Mesendoderm (in vitro differentiated cells): ENCODE data around the gene SCCPDH.
"Not testable (repeated sequence)": the region's sequence is repeated elsewhere in the genome, so short reads cannot be mapped to it uniquely, and the experiment has no call there.

ENCODE experiments used
- DNase-seq: peaks from one replicate; pipeline ENCODE4 v3.0.0; 2013
- H2AK5ac ChIP-seq: 2 replicates; pipeline ENCODE4 v1.6.1; 2013; ENCODE audit warnings: low read length, inconsistent platforms
- H2BK120ac ChIP-seq: 2 replicates; pipeline ENCODE4 v1.6.1; 2013; ENCODE audit warnings: low read depth, mild to moderate bottlenecking, low read length, moderate library complexity, mixed read lengths
- H2BK15ac ChIP-seq: replicated peaks from 2 replicates; pipeline ENCODE4 v1.6.1; 2013; ENCODE audit warnings: low read depth, mild to moderate bottlenecking, moderate library complexity
- H2BK5ac ChIP-seq: 2 replicates; pipeline ENCODE4 v1.6.1; 2013; ENCODE audit warnings: low read length, inconsistent platforms
- H3K18ac ChIP-seq: 2 replicates; pipeline ENCODE4 v1.6.1; 2013; ENCODE audit warnings: mild to moderate bottlenecking, low read length, mixed read lengths
- H3K23ac ChIP-seq: one replicate; pipeline ENCODE4 v1.6.1; 2013; ENCODE audit warnings: low read length
- H3K27ac ChIP-seq: 2 replicates; pipeline ENCODE4 v1.5.1; 2013; ENCODE audit warnings: low read depth, mild to moderate bottlenecking, inconsistent platforms, low read length, moderate library complexity
- H3K27me3 ChIP-seq: 2 replicates; pipeline ENCODE4 v1.6.1; 2013; ENCODE audit warnings: low read length, control low read depth, mild to moderate bottlenecking, inconsistent platforms; ENCODE audit not compliant: insufficient read depth, poor library complexity
- H3K36me3 ChIP-seq: 2 replicates; pipeline ENCODE4 v1.6.1; 2013; ENCODE audit warnings: low read length, inconsistent platforms; ENCODE audit not compliant: control insufficient read depth, insufficient read depth
- H3K4ac ChIP-seq: one replicate; pipeline ENCODE4 v1.6.1; 2013; ENCODE audit warnings: low read depth, mild to moderate bottlenecking, low read length, moderate library complexity
- H3K4me1 ChIP-seq: 2 replicates; pipeline ENCODE4 v1.6.1; 2013; ENCODE audit warnings: low read depth, low read length, inconsistent platforms; ENCODE audit not compliant: control insufficient read depth
- H3K4me2 ChIP-seq: 2 replicates; pipeline ENCODE4 v1.6.1; 2013; ENCODE audit warnings: low read length
- H3K4me3 ChIP-seq: 2 replicates; pipeline ENCODE4 v1.5.1; 2013; ENCODE audit warnings: mild to moderate bottlenecking, low read length
- H3K56ac ChIP-seq: one replicate; pipeline ENCODE4 v1.6.1; 2013; ENCODE audit warnings: low read length
- H3K79me1 ChIP-seq: 2 replicates; pipeline ENCODE4 v1.6.1; 2013; ENCODE audit warnings: low read length, inconsistent platforms
- H3K79me2 ChIP-seq: 2 replicates; pipeline ENCODE4 v1.6.1; 2013; ENCODE audit warnings: mild to moderate bottlenecking, low read length; ENCODE audit not compliant: control insufficient read depth, insufficient read depth
- H3K9ac ChIP-seq: 2 replicates; pipeline ENCODE4 v1.6.1; 2013; ENCODE audit warnings: low read length, inconsistent platforms
- H4K5ac ChIP-seq: one replicate; pipeline ENCODE4 v1.6.1; 2013; ENCODE audit warnings: low read length
- H4K8ac ChIP-seq: one replicate; pipeline ENCODE4 v1.6.1; 2013; ENCODE audit warnings: low read depth, mild to moderate bottlenecking, control low read depth, low read length, moderate library complexity
- WGBS: extraction: QIAGEN DNeasy Blood & Tissue Kit; methylation state at CpG from one replicate; pipeline ENCODE4 v1.1.7; 2013; ENCODE audit warnings: low lambda C conversion rate, missing lambda C conversion rate; ENCODE audit not compliant: insufficient coverage; ENCODE audit errors: extremely low coverage; 5-methylcytosine and 5-hydroxymethylcytosine counted together

SCCPDH gene

DNA sequence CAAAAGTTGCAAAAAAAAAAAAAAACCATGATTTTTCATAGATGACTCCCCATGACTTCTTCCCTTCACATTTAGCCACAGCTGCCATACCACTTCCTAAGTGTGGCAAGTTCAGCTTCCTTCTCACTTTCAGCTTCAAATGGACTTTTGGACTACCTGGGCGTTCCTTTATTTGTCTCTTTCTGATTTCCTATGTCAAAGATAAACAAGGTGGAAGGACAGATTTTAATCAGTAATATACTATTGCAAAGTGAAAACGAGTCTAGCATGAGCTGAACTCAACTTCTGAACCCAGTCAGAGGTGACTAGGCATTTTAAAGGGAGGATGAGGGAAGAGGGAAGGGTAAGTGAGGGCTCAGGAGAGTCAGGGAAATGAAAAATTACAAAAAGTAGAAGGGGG, 14.4 kb upstream of the SCCPDH start:
- H2BK15ac ChIP-seq, result no peak overlapping the region
- H3K36me3 ChIP-seq, result no peaks in the 10 kb centered on the region
- no CpG with 5 or more reads among the region's 2 CpGs for WGBS
- no peak overlapping the region for H4K8ac ChIP-seq
- no peaks in the 10 kb centered on the region for H3K4me1 ChIP-seq
- no peak overlapping the region for H2AK5ac ChIP-seq
- H3K4me2 ChIP-seq, result no peak overlapping the region
- no peak overlapping the region for H3K4me3 ChIP-seq
- no peak overlapping the region for H3K23ac ChIP-seq
- no peak overlapping the region for H3K56ac ChIP-seq
- H3K79me2 ChIP-seq, result no peaks in the 10 kb centered on the region
- no peak overlapping the region for H2BK120ac ChIP-seq
- DNase-seq, result no peak
- no peak overlapping the region for H3K27ac ChIP-seq
- H3K79me1 ChIP-seq, result no peaks in the 10 kb centered on the region
- H3K18ac ChIP-seq, result no peak overlapping the region
- no peak overlapping the region for H4K5ac ChIP-seq
- H3K27me3 ChIP-seq, result no peaks in the 10 kb centered on the region
- H3K4ac ChIP-seq, result no peak overlapping the region
- H3K9ac ChIP-seq, result no peak overlapping the region
- no peak overlapping the region for H2BK5ac ChIP-seq

DNA sequence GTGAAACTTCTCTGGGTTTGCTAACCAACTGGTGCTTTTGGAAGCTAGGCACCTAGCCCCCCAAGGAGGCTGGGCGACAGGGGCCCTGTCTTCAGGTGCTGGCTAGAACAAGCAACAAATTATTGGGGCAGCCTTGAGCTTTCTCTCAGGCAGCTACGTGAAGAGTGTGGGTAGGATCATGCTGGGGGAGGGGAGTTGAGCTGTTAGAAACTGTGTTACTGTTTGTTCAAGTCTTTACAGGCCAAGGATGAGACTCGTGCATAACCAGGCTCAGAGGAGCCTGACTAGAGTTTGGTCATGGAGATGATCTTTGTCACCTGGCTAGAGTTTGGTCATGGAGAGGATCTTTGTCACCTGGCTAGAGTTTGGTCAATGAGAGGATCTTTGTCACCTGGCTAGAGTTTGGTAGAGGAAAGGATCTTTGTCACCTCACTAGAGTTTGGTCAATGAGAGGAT, 12.6 kb upstream of the SCCPDH start:
- no peak overlapping the region for H3K23ac ChIP-seq
- no peak overlapping the region for H3K4ac ChIP-seq
- no peak overlapping the region for H3K4me3 ChIP-seq
- no peak for DNase-seq
- no peak overlapping the region for H3K18ac ChIP-seq
- no peak overlapping the region for H2BK120ac ChIP-seq
- H3K9ac ChIP-seq, result no peak overlapping the region
- H3K4me1 ChIP-seq, result no peaks in the 10 kb centered on the region
- no peaks in the 10 kb centered on the region for H3K36me3 ChIP-seq
- H3K79me2 ChIP-seq, result no peaks in the 10 kb centered on the region
- H3K4me2 ChIP-seq, result no peak overlapping the region
- no peak overlapping the region for H3K27ac ChIP-seq
- no peak overlapping the region for H2AK5ac ChIP-seq
- no CpG with 5 or more reads among the region's 3 CpGs for WGBS
- H3K56ac ChIP-seq, result no peak overlapping the region
- no peaks in the 10 kb centered on the region for H3K79me1 ChIP-seq
- no peak overlapping the region for H4K8ac ChIP-seq
- H3K27me3 ChIP-seq, result no peaks in the 10 kb centered on the region
- no peak overlapping the region for H2BK5ac ChIP-seq
- H2BK15ac ChIP-seq, result no peak overlapping the region
- no peak overlapping the region for H4K5ac ChIP-seq

DNA sequence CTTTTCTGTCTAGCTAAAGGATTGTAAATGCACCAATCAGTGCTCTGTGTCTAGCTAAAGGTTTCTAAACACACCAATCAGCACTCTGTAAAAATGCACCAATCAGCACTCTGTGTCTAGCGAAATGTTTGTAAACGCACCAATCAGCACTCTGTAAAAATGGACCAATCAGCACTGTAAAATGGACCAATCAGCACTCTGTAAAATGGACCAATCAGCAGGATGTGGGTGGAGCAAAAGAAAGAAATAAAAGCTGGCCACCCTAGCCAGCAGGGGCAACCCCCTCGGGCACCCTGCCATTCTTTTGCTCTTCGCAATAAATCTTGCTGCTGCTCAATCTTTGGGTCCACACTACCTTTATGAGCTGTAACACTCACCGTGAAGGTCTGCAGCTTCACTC, 11.8 kb upstream of the SCCPDH start:
- not testable (repeated sequence) for H3K27ac ChIP-seq, H3K79me1 ChIP-seq
- whole genome bisulfite sequencing, result no CpG with 5 or more reads among the region's 5 CpGs

DNA sequence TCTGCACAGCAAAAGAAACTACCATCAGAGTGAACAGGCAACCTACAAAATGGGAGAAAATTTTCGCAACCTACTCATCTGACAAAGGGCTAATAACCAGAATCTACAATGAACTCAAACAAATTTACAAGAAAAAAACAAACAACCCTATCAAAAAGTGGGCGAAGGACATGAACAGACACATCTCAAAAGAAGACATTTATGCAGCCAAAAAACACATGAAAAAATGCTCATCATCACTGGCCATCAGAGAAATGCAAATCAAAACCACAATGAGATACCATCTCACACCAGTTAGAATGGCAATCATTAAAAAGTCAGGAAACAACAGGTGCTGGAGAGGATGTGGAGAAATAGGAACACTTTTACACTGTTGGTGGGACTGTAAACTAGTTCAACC, 4.8 kb upstream of the SCCPDH start:
- WGBS, result no CpG with 5 or more reads among the region's 2 CpGs
- H2BK5ac ChIP-seq, H3K4me1 ChIP-seq, H3K4me3 ChIP-seq, H2BK120ac ChIP-seq, H3K9ac ChIP-seq, H3K4ac ChIP-seq, H3K18ac ChIP-seq, H4K5ac ChIP-seq, H3K36me3 ChIP-seq, H3K56ac ChIP-seq, H3K27ac ChIP-seq, H3K27me3 ChIP-seq, H2BK15ac ChIP-seq, H3K4me2 ChIP-seq, H4K8ac ChIP-seq, H2AK5ac ChIP-seq, H3K79me1 ChIP-seq, DNase-seq, H3K79me2 ChIP-seq, H3K23ac ChIP-seq: not testable (repeated sequence)

More for the DNA sequence above, 11.8 kb upstream of the SCCPDH start:
- H4K5ac ChIP-seq, H2BK120ac ChIP-seq, H4K8ac ChIP-seq, H3K56ac ChIP-seq, H3K23ac ChIP-seq, H3K4me3 ChIP-seq, H3K9ac ChIP-seq, H3K36me3 ChIP-seq, DNase-seq, H3K4me1 ChIP-seq, H2AK5ac ChIP-seq, H3K27me3 ChIP-seq, H3K4me2 ChIP-seq, H2BK15ac ChIP-seq, H3K4ac ChIP-seq, H2BK5ac ChIP-seq, H3K79me2 ChIP-seq, H3K18ac ChIP-seq: not testable (repeated sequence)

DNA sequence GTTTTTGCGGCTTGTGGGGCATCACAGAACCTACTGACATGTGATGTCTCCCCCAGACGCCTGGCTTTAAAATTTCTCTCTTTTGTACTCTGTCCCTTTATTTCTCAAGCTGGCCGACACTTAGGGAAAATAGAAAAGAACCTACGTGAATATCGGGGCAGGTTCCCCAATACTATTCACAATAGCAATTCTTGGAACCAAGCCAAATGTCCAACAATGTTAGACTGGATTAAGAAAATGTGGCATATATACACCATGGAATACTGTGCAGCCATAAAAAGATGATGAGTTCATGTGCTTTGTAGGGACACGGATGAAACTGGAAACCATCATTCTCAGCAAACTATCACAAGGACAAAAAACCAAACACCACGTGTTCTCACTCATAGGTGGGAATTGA, 3.4 kb upstream of the SCCPDH start:
- H3K4me2 ChIP-seq, DNase-seq, H3K27me3 ChIP-seq, H2BK5ac ChIP-seq, H3K9ac ChIP-seq, H4K5ac ChIP-seq, H3K36me3 ChIP-seq, H3K23ac ChIP-seq, H3K79me1 ChIP-seq, H3K79me2 ChIP-seq, H2BK15ac ChIP-seq, H4K8ac ChIP-seq, H2AK5ac ChIP-seq, H3K4ac ChIP-seq, H3K56ac ChIP-seq, H3K4me3 ChIP-seq, H3K27ac ChIP-seq, H3K18ac ChIP-seq, H2BK120ac ChIP-seq, H3K4me1 ChIP-seq: not testable (repeated sequence)
- no CpG with 5 or more reads among the region's 7 CpGs for WGBS

DNA sequence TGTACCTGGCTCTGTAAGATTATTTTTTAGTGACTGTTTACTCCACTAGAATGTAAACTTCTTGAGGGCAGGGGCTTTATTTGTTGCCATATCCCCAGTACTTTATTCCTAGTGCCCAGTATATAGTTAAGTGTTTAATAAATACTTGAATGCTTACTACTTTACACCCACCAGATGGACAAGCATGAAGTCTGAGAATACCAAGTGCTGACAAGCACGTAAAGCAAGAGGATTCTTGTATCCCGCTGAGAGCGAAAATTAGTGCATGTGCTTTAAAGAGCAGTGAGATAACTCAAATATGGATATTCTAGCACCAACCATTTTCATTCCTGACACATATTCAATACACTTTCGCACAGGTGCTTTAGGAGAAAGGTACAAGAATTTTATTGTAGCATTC, 1.5 kb upstream of the SCCPDH start:
- Histone ChIP-seq H3K27me3 (no peaks in the 10 kb centered on the region), H4K5ac (no peak overlapping the region), H2AK5ac (no peak overlapping the region), H3K56ac (no peak overlapping the region), H2BK5ac (no peak overlapping the region), H4K8ac (no peak overlapping the region), H3K4me2 (no peak overlapping the region), H3K36me3 (no peaks in the 10 kb centered on the region), H3K23ac (no peak overlapping the region), H3K79me1 (no peaks in the 10 kb centered on the region), H3K18ac (no peak overlapping the region), H2BK120ac (no peak overlapping the region), H3K27ac (no peak overlapping the region), H3K4me3 (no peak overlapping the region), H3K4me1 (no peaks in the 10 kb centered on the region), H2BK15ac (no peak overlapping the region), H3K79me2 (no peaks in the 10 kb centered on the region), H3K9ac (no peak overlapping the region), H3K4ac (no peak overlapping the region)
- no peak for DNase-seq
- no CpG with 5 or more reads among the region's 4 CpGs for WGBS
